WTC11 (cell line): Measurements from ENCODE around the gene NAB2. TPM values are rescaled to one million over a fixed set of nuclear protein-coding genes. Genes with fewer than 3 reads are reported as not detected.
"Not testable (repeated sequence)": the region's sequence is repeated elsewhere in the genome, so short reads cannot be mapped to it uniquely, and the experiment has no call there.

Source experiments
- ATAC-seq: fragments of 200-7000 bp; cut with Tn5 transposase; 2 replicates; pipeline ENCODE4 v1.10.0; 2021; ENCODE audit warnings: mild to moderate bottlenecking, moderate library complexity
- CTCF ChIA-PET: fragments of 300-600 bp; sonication (Branson Sonifier 250); formaldehyde crosslinking; loops from one replicate; lab custom pipeline; 2021; ENCODE audit warnings: antibody characterized with exemption; lab: Charles Lee
- POLR2A ChIA-PET: fragments of 350-600 bp; sonication (Branson Sonifier 250); formaldehyde crosslinking; loops from one replicate; lab custom pipeline; 2021; ENCODE audit warnings: antibody characterized with exemption; lab: Charles Lee
- DNase-seq: peaks from one replicate; pipeline ENCODE4 v3.0.0; 2021; ENCODE audit warnings: low spot score
- H3K27ac Mint-ChIP-seq: 2 replicates; pipeline ENCODE4 v1.8.0; 2021; ENCODE audit warnings: mixed read lengths
- H3K27me3 Mint-ChIP-seq: 2 replicates; pipeline ENCODE4 v1.8.0; 2021; ENCODE audit warnings: low read depth, mild to moderate bottlenecking, moderate library complexity, mixed read lengths
- H3K36me3 Mint-ChIP-seq: 2 replicates; pipeline ENCODE4 v1.8.0; 2021; ENCODE audit warnings: mixed read lengths
- H3K4me1 Mint-ChIP-seq: 2 replicates; pipeline ENCODE4 v1.8.0; 2022; ENCODE audit warnings: mixed read lengths
- H3K4me3 Mint-ChIP-seq: 2 replicates; pipeline ENCODE4 v1.8.0; 2021; ENCODE audit warnings: mild to moderate bottlenecking, moderate library complexity, mixed read lengths
- H3K9me3 Mint-ChIP-seq: 2 replicates; pipeline ENCODE4 v1.8.0; 2021; ENCODE audit warnings: mixed read lengths
- ATF1 ChIP-seq: sonication (generic); formaldehyde crosslinking; IDR thresholded peaks from 2 replicates; pipeline ENCODE4 v1.8.1; 2023; ENCODE audit warnings: mild to moderate bottlenecking, moderate library complexity, missing genetic modification reagents
- ATF6 ChIP-seq: sonication (generic); formaldehyde crosslinking; IDR thresholded peaks from 2 replicates; pipeline ENCODE4 v1.8.1; 2023; ENCODE audit warnings: mild to moderate bottlenecking, missing genetic modification reagents
- EMX1 ChIP-seq: fragments of 250-450 bp; sonication (Bioruptor Pico); IDR thresholded peaks from 2 replicates; pipeline ENCODE4 v1.8.0; 2021; ENCODE audit warnings: mild to moderate bottlenecking
- ESRRA ChIP-seq: sonication (generic); formaldehyde crosslinking; IDR thresholded peaks from 2 replicates; pipeline ENCODE4 v1.8.1; 2022; ENCODE audit warnings: mild to moderate bottlenecking, missing genetic modification reagents, borderline replicate concordance
- ETV6 ChIP-seq: sonication (generic); formaldehyde crosslinking; IDR thresholded peaks from 2 replicates; pipeline ENCODE4 v1.8.1; 2022; ENCODE audit warnings: mild to moderate bottlenecking, missing genetic modification reagents
- FOXK1 ChIP-seq: sonication (generic); formaldehyde crosslinking; IDR thresholded peaks from 2 replicates; pipeline ENCODE4 v1.8.0; 2022; ENCODE audit warnings: mild to moderate bottlenecking, moderate library complexity, missing genetic modification reagents
- FOXP1 ChIP-seq: sonication (generic); formaldehyde crosslinking; IDR thresholded peaks from 2 replicates; pipeline ENCODE4 v1.8.0; 2022; ENCODE audit warnings: missing genetic modification reagents, mild to moderate bottlenecking, moderate library complexity, borderline replicate concordance
- GABPB1 ChIP-seq: sonication (generic); formaldehyde crosslinking; IDR thresholded peaks from 2 replicates; pipeline ENCODE4 v1.8.1; 2023; ENCODE audit warnings: mild to moderate bottlenecking, missing genetic modification reagents
- IRF2 ChIP-seq: sonication (generic); formaldehyde crosslinking; IDR thresholded peaks from 2 replicates; pipeline ENCODE4 v1.8.0; 2022; ENCODE audit warnings: low read depth, missing genetic modification reagents, borderline replicate concordance
- JAZF1 ChIP-seq: fragments of 250-450 bp; sonication (Bioruptor Pico); IDR thresholded peaks from 2 replicates; pipeline ENCODE4 v1.9.0; 2021; ENCODE audit warnings: moderate library complexity, mild to moderate bottlenecking, inconsistent platforms
- JUN ChIP-seq: sonication (generic); formaldehyde crosslinking; IDR thresholded peaks from 2 replicates; pipeline ENCODE4 v1.8.0; 2023; ENCODE audit warnings: mild to moderate bottlenecking, missing genetic modification reagents
- MXD4 ChIP-seq: fragments of 250-450 bp; sonication (Bioruptor Pico); IDR thresholded peaks from 2 replicates; pipeline ENCODE4 v1.8.0; 2021; ENCODE audit warnings: mild to moderate bottlenecking, moderate library complexity, borderline replicate concordance
- MYBL2 ChIP-seq: sonication (generic); formaldehyde crosslinking; IDR thresholded peaks from 2 replicates; pipeline ENCODE4 v1.8.1; 2023; ENCODE audit warnings: mild to moderate bottlenecking, moderate library complexity, missing genetic modification reagents
- NFE2L1 ChIP-seq: sonication (generic); formaldehyde crosslinking; IDR thresholded peaks from 2 replicates; pipeline ENCODE4 v1.8.1; 2023; ENCODE audit warnings: missing genetic modification reagents
- PREB ChIP-seq: sonication (generic); formaldehyde crosslinking; IDR thresholded peaks from 2 replicates; pipeline ENCODE4 v1.8.1; 2022; ENCODE audit warnings: mild to moderate bottlenecking, missing genetic modification reagents, moderate library complexity, borderline replicate concordance
- ZBTB21 ChIP-seq: sonication (generic); formaldehyde crosslinking; IDR thresholded peaks from 2 replicates; pipeline ENCODE4 v1.8.1; 2023; ENCODE audit warnings: mild to moderate bottlenecking, missing genetic modification reagents, borderline replicate concordance
- ZMAT4 ChIP-seq: fragments of 250-450 bp; sonication (Bioruptor Pico); IDR thresholded peaks from 2 replicates; pipeline ENCODE4 v1.9.0; 2021; ENCODE audit warnings: mild to moderate bottlenecking
- ZNF425 ChIP-seq: fragments of 250-450 bp; sonication (Bioruptor Pico); conservative IDR thresholded peaks from 2 replicates; pipeline ENCODE4 v1.9.0; 2021; ENCODE audit warnings: mild to moderate bottlenecking
- ZNF671 ChIP-seq: fragments of 250-450 bp; sonication (Bioruptor Pico); IDR thresholded peaks from 2 replicates; pipeline ENCODE4 v1.8.0; 2021; ENCODE audit warnings: mild to moderate bottlenecking
- total RNA-seq: library from RNA; stranded (reverse); gene quantifications from 3 replicates; pipeline ENCODE4 v1.2.3, GENCODE V29; 2021
- TF ChIP-seq, protein P1 (sequence below): sonication (generic); formaldehyde crosslinking; IDR thresholded peaks from 2 replicates; pipeline ENCODE4 v1.8.0; 2022; ENCODE audit warnings: mild to moderate bottlenecking, missing genetic modification reagents
- TF ChIP-seq, protein P2 (sequence below): sonication (generic); formaldehyde crosslinking; IDR thresholded peaks from 2 replicates; pipeline ENCODE4 v1.8.0; 2022; ENCODE audit warnings: missing genetic modification reagents

NAB2 gene
- total RNA-seq, 1 experiment from 2014 or later = 20.5 TPM

DNA sequence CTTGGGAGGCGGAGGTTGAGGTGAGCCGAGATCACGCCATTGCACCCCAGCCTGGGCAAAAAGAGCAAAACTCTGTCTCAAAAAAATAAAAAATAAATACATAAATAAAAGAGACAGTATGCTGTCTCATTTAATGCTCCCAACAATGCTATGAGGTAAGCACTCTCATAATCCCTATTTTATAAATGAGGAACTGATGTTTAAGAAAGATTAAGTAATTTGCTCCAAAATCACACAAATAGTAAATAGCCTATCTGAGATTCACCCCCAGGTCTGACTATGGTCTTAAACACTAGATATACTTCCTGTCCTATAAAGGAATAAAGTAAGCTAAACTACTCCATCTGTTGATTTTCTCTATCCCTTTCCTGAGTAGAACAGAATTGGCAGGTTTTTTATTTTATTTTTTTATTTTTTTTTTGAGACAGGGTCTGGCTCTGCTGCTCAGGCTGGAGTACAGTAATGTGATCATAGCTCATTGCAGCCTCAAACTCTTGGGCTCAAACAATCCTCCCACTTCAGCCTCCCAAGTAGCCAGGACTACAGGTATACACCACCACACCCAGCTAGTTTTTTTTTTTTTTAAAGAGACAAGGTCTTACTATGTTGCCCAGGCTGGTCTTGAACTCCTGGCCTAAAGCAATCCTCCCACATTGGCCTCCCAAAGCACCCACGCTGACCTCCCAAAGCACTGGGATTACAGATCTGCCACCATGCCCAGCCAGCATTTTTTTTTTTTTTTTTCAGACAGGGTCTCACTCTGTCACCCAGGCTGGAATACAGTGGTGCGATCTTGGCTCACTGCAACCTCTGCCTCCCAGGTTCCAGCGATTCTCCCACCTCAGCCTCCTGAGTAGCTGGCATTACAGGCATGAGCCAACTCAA lies 15.1 kb upstream of the NAB2 start:
- not testable (repeated sequence) for H3K4me3 Mint-ChIP-seq, H3K27me3 Mint-ChIP-seq, H3K27ac Mint-ChIP-seq, DNase-seq, ATAC-seq, H3K9me3 Mint-ChIP-seq, H3K4me1 Mint-ChIP-seq
- CTCF ChIA-PET = interaction anchor here (0.9 to 7.7 kb wide), 3 partner anchors 37 to 73 kb away, joined by 4 to 270 read pairs (median 5); partner anchors contain the start of gene STAT6
- peaks cover 36% of the 10 kb centered on the region for H3K36me3 Mint-ChIP-seq
- POLR2A ChIA-PET = interaction anchor here (0.6 to 0.7 kb wide), 2 partner anchors 39 to 169 kb away, joined by 3 read pairs; no protein-coding TSS in a partner anchor

- Mint-ChIP-seq H3K9me3 (no peaks in the 10 kb centered on the region), H3K4me1 (peaks cover 6% of the 10 kb centered on the region; the same call in 1 of the 2 replicates), H3K27me3 (no peaks in the 10 kb centered on the region), H3K4me3 (peak within 1 kb of the TSS; percentile 95), H3K27ac (peak within 1 kb of the TSS; percentile 92), H3K36me3 (peaks cover 5% of the 10 kb centered on the region)
- ChIA-PET POLR2A (interaction anchor here (0.5 to 3.1 kb wide), 11 partner anchors 9 to 385 kb away, joined by 3 to 33 read pairs (median 4); partner anchors contain the start of genes LRP1, NAB2, SHMT2 and STAT6), CTCF (interaction anchor here (0.5 to 7.5 kb wide), 23 partner anchors 9 to 442 kb away, joined by 3 to 71 read pairs (median 6); partner anchors contain the start of genes LRP1, STAT6 and TAC3)
- peak; percentile 96 for DNase-seq
- peak; percentile 99 for ATAC-seq
- TF ChIP-seq PREB (CRISPR knock-in tag) (no peak), ATF1 (CRISPR knock-in tag) (no peak), JAZF1 (CRISPR knock-in tag) (no peak), EMX1 (CRISPR knock-in tag) (no peak), ZNF425 (CRISPR knock-in tag) (no peak), ESRRA (no peak), IRF2 (CRISPR knock-in tag) (no peak), GABPB1 (CRISPR knock-in tag) (peak; percentile 61; the same call in 1 of the 2 replicates), ZMAT4 (CRISPR knock-in tag) (no peak), FOXK1 (CRISPR knock-in tag) (peak; percentile 98), JUN (CRISPR knock-in tag) (no peak), FOXP1 (CRISPR knock-in tag) (peak; percentile 68; the same call in 1 of the 2 replicates), MXD4 (CRISPR knock-in tag) (no peak), NFE2L1 (CRISPR knock-in tag) (no peak), ZBTB21 (no peak), ETV6 (CRISPR knock-in tag) (0 out of 2 replicates have a peak, but pooled peaks have one; percentile 18), ATF6 (no peak), MYBL2 (CRISPR knock-in tag) (0 out of 2 replicates have a peak, but pooled peaks have one; percentile 38), ZNF671 (CRISPR knock-in tag) (no peak)
- TF ChIP-seq, protein P1, sequence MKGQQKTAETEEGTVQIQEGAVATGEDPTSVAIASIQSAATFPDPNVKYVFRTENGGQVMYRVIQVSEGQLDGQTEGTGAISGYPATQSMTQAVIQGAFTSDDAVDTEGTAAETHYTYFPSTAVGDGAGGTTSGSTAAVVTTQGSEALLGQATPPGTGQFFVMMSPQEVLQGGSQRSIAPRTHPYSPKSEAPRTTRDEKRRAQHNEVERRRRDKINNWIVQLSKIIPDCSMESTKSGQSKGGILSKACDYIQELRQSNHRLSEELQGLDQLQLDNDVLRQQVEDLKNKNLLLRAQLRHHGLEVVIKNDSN (CRISPR knock-in tag) = peak; percentile 92
- TF ChIP-seq, protein P2, sequence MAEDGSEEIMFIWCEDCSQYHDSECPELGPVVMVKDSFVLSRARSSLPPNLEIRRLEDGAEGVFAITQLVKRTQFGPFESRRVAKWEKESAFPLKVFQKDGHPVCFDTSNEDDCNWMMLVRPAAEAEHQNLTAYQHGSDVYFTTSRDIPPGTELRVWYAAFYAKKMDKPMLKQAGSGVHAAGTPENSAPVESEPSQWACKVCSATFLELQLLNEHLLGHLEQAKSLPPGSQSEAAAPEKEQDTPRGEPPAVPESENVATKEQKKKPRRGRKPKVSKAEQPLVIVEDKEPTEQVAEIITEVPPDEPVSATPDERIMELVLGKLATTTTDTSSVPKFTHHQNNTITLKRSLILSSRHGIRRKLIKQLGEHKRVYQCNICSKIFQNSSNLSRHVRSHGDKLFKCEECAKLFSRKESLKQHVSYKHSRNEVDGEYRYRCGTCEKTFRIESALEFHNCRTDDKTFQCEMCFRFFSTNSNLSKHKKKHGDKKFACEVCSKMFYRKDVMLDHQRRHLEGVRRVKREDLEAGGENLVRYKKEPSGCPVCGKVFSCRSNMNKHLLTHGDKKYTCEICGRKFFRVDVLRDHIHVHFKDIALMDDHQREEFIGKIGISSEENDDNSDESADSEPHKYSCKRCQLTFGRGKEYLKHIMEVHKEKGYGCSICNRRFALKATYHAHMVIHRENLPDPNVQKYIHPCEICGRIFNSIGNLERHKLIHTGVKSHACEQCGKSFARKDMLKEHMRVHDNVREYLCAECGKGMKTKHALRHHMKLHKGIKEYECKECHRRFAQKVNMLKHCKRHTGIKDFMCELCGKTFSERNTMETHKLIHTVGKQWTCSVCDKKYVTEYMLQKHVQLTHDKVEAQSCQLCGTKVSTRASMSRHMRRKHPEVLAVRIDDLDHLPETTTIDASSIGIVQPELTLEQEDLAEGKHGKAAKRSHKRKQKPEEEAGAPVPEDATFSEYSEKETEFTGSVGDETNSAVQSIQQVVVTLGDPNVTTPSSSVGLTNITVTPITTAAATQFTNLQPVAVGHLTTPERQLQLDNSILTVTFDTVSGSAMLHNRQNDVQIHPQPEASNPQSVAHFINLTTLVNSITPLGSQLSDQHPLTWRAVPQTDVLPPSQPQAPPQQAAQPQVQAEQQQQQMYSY (CRISPR knock-in tag) = no peak
Observed at GRCh38 chr12:57078519-57079404, 10.2 kb upstream of the NAB2 start, which contains the start of gene NEMP1. Gene NEMP1, minus strand, starts transcription at chr12:57078791. Its CDS starts 46 bp downstream, at chr12:57078745.
